HG02938 (cell line): Measurements from ENCODE around the gene TMEM255B.
"Not testable (repeated sequence)": the region's sequence is repeated elsewhere in the genome, so short reads cannot be mapped to it uniquely, and the experiment has no call there.

Experiments used
- ATAC-seq: cut with Tn5 transposase; IDR thresholded peaks from one replicate; pipeline ENCODE4 v1.9.1; 2021; ENCODE audit warnings: mild to moderate bottlenecking, moderate library complexity; ENCODE audit not compliant: unreplicated experiment

TMEM255B gene

DNA sequence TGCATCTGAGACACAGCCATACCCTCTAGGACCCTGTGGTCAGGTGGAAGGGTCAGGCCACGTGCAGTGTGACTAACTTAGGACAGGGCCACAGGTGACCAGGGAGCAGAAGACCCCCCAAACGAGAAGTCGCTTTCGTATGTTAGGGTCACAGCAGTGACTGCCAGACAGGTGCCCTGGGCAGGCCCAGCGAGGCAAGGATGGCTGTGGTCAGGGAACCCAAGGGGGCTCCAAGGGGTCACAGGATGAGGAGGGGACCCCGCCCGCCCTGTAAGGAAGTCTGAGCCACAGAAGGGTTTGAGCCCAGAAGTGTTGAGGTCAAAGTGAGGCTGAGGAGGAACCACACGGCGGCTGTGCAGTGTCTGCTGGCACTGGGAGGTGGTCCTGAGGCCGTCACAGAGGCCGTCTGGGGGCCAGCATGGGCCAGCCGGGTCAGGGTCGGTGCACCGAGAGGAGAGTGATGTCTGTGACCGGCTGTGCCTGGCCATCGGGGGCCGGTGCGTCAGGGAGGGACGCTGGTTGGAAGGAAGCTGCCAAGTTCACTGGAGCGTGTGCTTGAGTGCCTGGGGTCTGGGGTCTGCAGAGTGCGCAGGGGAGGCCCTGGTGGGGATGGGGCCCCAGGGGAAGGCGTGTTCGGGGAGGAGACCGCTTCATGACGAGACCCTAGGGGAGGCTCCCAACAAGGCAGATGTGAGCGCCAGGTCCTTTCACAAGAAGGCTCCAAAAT lies 24.8 kb upstream of the TMEM255B start:
- ATAC-seq, result no peak

DNA sequence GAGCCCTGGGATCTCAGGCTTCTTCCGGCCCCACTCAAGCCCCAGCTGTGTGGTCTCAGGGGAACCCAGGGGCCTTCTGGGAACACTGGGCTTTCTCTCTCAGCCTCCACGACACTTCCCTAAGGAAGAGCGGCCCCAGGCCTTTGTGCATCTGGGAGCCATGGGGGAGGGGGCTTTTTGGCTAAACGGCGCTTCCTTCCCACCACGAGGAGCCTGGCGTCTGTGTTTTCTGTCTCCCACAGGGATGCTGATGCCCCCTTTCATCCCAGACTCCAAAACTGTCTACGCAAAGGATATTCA lies 24.2 kb upstream of the TMEM255B start:
- no peak for ATAC-seq

DNA sequence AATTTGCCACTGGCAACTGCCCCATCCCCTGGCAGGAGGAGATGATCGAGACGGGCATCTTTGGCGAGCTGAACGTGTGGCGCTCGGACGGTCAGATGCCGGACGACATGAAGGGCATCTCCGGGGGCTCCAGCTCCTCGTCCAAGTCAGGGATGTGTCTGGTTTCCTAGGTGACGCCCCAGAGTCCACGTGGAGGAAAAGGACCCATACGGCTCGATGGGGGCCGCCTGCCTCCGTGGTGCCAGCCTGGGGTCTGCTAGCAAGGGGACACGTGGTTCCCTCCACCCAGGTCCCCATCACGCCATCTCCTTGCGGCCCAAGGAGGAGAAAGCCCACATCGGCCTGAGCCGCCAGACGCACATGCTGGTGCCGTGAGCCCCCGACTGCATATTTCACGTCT lies 23.8 kb upstream of the TMEM255B start:
- no peak for ATAC-seq

DNA sequence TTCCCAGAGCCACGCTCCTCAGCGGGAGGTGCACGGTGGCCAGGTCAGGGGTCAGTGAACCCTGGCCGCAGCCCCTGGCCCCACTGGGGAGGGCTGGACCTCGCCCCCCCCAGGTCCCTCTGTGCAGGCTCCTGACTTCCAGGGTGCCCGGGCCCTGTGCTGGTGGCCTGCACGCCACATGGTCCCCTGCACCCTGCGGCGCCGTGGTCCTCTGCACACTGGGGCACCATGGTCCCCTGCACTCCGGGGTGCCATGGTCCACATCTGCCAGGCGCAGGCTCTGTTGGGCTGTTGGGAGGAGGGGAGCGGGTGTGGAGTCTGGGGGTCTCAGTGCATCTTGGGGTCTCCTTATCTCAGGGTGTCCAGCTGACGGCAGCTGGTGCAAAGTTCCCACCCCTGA lies 23.3 kb upstream of the TMEM255B start:
- ATAC-seq, result no peak

DNA sequence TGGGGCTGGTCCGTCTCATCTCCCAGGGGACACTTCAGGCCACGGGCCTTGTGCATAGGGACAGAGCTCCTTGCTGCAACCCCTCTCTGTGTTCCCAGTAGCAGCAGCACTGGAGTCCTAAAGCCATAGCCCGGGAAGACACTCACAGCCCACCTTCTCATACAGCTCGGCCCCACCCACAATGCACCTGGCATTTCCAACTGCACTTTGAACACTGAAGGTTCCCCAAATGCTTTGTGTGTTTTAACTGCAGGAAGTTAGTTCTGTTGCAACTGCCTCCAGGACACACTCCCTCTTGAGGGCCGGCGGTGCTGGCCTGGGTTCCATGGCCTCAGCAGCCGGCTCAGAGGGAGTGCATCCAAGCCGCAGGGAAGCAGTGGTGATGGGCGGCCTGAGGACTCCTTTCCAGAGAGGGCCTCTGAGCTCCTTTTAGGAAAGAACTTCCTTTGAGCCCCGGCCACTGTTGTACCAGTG lies 22.7 kb upstream of the TMEM255B start:
- ATAC-seq, result no peak

DNA sequence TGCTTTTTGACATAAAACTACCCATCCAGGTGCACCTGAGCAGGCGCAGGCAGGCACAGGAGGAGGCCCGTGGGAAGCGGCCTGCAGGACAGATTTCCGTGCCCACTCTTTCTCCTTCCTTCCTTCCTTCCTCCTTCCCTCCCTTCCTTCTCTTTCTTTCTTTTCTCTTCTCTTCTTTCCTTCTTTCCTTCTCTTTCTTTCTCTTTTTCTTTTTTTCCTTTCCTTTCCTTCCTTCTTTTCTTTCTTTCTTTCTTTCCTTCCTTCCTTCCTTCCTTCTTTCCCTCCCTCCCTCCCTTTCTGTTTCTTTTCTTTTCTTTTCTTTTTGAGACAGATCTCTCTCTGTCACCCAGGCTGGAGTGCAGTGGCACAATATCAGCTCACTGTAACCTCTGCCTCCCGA lies 21.2 kb upstream of the TMEM255B start:
- ATAC-seq, result no peak

DNA sequence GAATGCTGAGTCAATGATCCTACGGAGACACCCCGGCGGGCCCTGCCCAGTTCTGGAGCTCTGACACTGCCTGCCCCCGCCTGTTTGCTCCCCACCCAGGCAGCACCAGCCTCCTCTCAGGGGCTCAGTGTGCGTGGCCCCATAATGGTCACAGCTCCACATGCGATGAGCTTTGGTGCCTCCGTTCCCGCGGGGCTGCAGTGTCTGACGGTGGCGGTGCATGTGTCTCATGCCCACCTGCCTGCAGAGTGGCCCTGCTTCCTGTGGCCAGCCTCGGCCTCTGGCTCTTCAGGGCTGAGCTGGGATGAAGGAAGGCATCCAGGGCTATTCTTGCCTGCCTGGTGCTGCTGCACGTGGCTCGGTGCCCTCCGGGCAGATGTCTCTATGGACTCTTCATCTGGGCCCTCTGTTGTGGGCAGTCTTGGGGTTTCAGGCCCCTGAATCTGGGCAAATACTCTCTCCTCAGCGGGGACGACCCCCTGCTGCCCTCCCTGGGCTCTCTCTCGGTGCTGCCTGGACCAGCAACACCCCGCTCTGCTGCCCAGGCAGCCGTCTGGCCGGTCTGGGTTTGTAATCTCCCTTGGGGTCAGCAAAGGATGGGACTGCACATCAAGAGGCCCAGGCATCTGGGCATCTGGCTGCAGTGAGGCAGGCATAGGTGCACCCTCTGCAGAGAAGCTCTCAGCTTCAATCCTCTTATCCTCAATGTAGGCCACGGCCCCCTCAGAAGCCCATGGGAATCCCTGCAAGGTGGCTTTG lies 19.3 kb upstream of the TMEM255B start:
- ATAC-seq, result no peak

DNA sequence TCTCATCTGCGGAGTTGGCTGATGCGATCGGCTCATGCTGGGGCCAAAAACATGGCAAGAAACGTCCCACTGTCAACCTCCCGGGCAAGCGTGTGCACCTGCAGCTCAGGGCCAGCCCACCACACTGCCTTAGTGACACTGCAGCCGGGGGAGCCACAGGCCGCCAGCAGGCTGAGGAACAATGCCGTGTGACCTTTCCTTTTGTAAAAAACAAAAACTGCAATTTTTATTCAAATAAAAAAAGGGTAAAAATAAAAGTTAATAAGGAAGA lies 18.8 kb upstream of the TMEM255B start:
- ATAC-seq, result no peak

DNA sequence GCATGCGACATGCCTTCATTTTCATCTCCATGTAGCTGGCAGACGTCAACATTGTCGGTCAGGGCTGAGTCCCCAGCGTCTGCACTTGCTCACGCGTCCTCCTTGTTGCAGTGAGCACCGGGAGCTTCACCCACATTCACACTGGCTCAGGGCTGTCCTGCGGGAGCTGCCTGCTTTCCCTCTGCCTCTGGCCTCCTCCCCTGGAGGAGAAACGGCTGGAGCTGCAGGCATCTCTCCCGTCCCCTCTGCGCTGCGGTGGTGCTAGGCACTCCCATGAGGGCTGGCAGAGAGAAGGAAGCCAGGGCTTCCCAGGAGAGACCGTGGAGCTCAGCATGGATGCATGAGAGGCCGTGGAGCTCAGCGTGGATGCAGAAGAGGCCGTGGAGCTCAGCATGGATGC lies 18.4 kb upstream of the TMEM255B start:
- ATAC-seq, result no peak

DNA sequence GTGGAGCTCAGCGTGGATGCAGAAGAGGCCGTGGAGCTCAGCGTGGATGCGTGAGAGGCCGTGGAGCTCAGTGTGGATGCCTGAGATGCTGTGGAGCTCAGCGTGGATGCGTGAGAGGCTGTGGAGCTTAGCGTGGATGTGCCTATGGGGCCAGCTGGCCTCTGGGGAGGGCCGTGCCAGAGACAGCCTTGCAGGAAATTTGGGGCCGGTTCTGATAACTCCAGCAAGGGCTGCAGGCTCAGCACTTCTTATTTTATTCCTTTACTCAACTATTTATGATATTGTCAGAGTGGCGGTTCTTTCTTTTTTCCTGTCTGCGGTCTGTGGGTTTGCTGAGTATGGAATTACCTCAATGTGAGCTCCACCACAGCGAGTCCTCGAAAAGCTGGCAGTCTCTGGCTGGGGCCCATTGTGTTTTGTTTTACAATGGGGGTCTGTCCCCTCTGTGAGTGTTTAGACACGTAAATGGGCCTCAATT lies 17.8 kb upstream of the TMEM255B start:
- no peak for ATAC-seq

DNA sequence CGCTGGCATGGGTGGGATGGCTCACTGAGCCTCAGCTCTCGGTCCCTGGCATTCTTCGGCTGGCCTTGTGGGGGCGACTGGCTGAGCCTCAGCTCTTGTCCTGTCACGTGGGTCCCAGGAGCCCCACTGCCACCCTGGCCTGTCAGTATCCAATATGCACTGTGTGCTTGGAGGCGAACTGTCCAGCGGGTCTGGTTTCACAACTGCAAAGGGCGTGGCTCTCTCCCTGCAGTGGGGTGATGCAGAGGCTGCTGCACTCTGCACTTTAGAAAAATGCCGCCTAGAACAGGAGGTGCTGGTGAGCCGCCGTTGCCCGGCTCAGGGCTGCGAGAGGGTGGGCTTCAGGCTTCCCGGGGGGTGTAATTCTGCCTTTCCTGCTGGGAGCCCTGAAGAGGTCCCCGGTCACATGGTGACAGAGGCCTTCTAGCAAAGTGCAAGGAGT lies 17.0 kb upstream of the TMEM255B start:
- ATAC-seq, result no peak

DNA sequence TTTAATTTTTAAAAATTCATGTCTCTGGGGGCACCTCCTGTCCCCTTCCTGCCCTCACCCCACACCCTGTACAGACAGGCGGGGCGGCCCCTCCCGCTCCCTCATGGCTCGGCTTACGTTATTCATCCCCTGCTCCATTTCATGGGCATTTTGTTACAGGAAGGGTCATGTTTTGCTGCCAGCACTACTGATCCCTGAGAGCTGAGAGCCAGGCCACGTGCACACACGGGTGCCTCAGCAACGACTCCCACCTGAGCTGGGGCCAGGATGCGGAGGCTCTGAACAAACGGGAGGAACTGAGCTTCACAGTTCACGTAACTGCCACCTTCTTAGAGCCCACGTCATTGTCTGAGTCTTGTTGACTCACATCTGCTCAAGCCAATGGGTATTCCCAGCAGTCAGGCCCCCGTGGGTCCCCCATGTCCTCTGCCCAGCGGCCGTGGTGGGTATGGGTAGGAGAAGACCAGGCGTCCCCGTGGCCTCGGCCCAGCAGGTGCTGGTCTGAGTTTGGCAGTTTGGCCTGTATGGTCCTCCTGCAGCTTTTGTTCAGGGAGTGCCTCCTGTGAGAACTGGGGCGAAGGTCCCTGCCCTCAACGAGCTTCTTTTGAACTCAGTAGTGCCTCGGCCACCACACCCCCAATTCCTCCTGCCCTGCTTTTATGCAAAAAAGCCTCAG lies 16.4 kb upstream of the TMEM255B start:
- ATAC-seq, result no peak

DNA sequence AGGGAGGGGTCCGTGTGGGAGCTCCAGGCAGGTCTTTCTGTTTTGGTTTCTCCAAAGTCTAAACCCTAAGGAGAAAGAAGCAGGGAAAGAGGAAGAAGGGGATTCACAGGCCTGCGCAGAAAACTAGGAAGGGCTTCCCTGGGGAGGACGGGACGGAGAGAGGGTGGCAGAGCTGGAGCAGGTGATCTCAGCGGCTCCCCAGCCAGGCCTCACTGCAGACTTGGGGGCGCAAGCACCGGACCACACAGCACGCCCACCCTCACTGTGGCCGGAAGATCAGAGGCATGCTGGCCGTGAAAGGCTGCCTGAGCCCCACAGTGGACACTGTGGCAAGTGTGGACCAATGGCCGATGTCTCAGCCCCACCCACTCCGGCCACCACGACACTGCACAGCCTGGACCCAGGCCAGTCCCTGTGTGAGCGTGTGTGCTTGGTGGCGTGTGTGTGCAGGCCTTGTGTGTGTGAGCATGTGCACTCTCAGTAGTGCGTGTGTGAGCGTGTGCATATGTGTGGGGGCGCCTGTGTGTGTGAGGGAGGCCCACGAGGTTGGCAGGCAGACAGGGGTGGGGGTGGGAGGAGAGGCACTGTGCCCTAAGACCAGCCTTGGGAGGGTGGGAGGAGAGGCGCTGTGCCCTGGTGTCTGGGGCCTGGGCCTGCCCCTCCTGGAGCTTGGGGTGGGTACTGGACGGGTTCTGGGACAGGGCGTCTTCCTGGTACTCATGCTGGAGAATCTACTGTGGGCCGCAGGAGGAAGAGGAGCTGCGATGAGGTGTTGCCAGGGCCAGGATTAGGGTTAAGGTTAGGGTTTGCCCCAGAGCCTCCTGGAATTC lies 15.4 kb upstream of the TMEM255B start:
- no peak for ATAC-seq

DNA sequence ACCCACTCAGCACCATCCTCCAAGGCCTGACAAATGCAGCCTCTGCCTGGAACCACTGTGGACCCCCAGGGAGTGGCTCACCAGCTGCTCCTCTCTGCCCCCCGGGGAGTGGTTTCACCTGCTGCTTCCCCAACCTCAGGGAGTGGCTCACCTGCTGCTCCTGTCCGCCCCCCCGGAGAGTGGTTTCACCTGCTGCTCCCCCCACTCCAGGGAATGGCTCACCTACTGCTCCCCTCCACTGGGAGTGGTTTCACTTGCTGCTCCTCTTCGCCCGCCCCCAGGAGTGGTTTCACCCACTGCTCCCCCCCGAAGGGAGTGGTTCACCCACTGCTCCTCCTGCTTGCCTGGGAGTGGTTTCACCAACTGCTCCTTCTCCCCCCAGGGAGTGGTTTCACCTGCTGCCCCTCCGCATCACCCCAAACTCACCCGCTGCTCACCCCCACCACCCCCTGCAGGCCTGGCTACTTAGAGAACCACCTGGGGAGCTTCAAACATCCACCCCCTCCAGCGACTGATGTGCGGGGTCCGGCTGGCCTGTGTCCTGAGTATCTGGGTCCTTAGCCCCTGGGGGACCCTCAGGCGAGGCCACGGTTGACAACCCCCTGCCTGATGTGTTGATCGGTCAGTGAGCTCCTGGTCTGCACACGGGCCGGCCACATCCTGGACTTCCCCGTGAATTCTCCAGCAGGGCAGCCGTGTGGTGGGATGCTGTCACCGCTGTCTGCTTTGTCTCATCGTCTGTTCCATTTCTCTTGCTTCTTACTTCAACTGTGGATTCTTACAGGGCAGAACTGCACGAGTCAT lies 14.6 kb upstream of the TMEM255B start:
- no peak for ATAC-seq

DNA sequence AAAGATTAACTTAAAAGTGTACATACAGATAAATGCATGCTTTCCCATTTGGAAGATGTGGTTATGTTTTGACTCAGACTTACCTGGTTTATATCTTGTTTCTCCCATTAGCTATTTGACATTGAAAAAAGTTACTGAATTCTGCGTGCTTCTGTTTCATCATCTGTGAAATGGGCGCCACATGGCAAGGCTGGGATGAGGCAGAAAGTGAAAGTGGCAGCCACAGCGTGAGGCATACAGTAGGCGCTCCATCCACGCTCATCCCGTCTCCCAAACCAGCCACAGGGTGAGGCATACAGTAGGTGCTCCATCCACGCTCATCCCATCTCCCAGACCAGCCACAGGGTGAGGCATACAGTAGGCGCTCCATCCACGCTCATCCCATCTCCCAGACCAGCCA lies 14.0 kb upstream of the TMEM255B start:
- no peak for ATAC-seq

DNA sequence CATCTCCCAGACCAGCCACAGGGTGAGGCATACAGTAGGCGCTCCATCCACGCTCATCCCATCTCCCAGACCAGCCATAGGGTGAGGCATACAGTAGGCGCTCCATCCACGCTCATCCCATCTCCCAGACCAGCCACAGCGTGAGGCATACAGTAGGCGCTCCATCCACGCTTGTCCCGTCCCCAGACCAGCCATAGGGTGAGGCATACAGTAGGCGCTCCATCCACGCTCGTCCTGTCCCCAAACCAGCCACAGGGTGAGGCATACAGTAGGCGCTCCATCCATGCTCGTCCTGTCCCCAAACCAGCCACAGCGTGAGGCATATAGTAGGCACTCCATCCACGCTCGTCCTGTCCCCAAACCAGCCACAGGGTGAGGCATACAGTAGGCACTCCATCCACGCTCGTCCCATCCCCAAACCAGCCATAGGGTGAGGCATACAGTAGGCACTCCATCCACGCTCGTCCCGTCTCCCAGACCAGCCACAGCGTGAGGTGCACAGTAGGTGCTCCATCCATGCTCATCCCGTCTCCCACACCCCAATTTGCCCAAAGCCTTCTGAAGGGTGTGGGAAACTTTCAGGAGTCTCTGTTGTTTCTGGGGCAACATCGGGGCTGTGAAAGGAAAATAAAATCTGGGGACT lies 13.4 kb upstream of the TMEM255B start:
- not testable (repeated sequence) for ATAC-seq

DNA sequence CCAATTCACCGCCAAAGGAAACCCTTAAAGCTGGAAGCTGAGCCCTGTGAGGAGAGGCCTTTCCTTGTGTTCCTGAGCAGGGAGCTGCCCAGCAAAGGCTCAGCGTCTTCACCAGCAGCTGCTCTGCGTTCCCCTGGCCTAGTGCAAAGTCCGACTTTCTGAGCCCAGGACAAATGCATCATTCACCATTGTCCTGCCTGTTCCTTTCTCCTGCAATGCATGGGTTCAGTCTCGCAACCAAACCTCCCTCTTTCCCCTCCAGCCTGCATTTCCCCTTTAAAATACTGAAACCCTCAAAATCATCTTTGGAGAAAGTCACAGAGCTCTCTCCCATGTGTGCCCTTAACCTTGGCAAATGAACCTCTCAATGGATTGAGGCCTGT lies 12.9 kb upstream of the TMEM255B start:
- ATAC-seq, result no peak

DNA sequence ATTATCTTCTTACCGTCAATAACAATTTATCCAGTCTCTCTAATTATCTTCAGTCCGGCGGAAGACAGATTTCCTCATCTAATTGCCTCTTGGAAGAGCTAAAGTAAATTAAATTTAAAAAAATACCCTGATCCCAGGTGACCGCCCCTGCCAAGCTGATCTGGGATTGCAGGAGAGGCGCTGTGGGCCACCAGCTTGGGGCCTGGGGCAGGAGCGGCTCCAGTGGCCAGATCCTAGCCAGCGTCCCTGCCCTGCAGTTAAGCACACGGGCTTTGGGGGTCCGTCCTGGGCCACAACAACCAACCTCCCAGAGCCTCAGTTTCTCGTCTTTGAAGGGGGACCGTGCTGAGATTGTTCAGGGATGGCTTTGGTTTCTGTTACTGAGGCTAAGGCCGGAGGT lies 12.4 kb upstream of the TMEM255B start:
- ATAC-seq, result no peak

DNA sequence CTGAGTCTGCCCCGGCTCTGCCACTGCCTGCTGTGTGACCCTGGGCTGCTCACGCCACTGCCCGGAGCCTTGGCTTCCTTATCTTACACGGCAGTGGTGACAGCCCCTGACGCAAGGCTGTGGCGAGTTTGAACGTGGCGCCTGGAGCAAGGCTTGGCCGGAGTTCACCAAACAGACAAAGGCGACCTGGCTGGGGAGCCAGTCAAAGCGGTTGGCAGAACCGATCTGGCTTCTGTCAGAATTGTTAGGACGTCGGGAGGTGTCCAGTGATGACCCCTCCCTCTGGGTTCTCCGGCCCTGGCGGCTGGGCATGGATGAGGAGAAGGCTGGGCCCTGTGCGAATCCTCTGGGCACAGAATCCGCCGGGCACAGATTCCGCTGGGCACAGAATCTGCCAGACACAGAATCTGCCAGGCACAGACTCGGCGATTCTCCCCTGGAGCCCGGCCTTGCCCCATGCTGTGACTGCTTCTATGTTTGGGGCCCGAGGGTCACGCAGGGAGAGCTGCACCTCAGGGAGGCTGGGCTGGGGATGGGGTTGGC lies 11.7 kb upstream of the TMEM255B start:
- no peak for ATAC-seq
